ENCODE data around the gene FAM227B.

- no peak for TF ChIP-seq EZH2 (IDR thresholded peaks at IDR 0.05; ENCODE audit: borderline replicate concordance, low read length)
- TF ChIP-seq CTCF (IDR thresholded peaks at IDR 0.05; ENCODE audit: low read length) = no peak
Measured at GRCh38 chr15:49452595-49452994, 168.0 kb downstream of the FAM227B start.

All from OCI-LY1 (cell line).